Calu3 (cell line): Measurements from ENCODE around the gene OR2AJ1. TPM values are rescaled to one million over a fixed set of nuclear protein-coding genes. Genes with fewer than 3 reads are reported as not detected.
"Not testable (repeated sequence)": the region's sequence is repeated elsewhere in the genome, so short reads cannot be mapped to it uniquely, and the experiment has no call there.

Source experiments
- BruUV-seq: library from RNA; stranded (reverse); fragments of 400-500 nt; replicated peaks from 2 replicates; lab custom pipeline; 2021; lab: Mats Ljungman, UMichigan
- CTCF ChIA-PET: fragments of 300-600 bp; sonication (Branson Sonifier 250); formaldehyde crosslinking; loops from one replicate; lab custom pipeline; 2022; ENCODE audit warnings: antibody characterized with exemption; lab: Charles Lee
- DNase-seq: peaks from one replicate; pipeline ENCODE4 v3.0.0; 2022
- H3K27ac Mint-ChIP-seq: one replicate; pipeline ENCODE4 v1.8.0; 2022; ENCODE audit warnings: mixed read lengths; ENCODE audit not compliant: unreplicated experiment
- H3K27me3 Mint-ChIP-seq: one replicate; pipeline ENCODE4 v1.8.0; 2022; ENCODE audit warnings: mixed read lengths; ENCODE audit not compliant: unreplicated experiment
- H3K36me3 Mint-ChIP-seq: one replicate; pipeline ENCODE4 v1.8.0; 2022; ENCODE audit warnings: mild to moderate bottlenecking, moderate library complexity, mixed read lengths; ENCODE audit not compliant: insufficient read depth, unreplicated experiment
- H3K4me1 Mint-ChIP-seq: one replicate; pipeline ENCODE4 v1.8.0; 2022; ENCODE audit warnings: mild to moderate bottlenecking, low read depth, mixed read lengths; ENCODE audit not compliant: unreplicated experiment
- H3K4me3 Mint-ChIP-seq: one replicate; pipeline ENCODE4 v1.8.0; 2022; ENCODE audit warnings: mild to moderate bottlenecking, low read depth, moderate library complexity, mixed read lengths; ENCODE audit not compliant: unreplicated experiment
- H3K9me3 Mint-ChIP-seq: one replicate; pipeline ENCODE4 v1.8.0; 2022; ENCODE audit warnings: low read depth, mixed read lengths; ENCODE audit not compliant: unreplicated experiment
- CTCF ChIP-seq: fragments of 200-600 bp; IDR thresholded peaks from one replicate; pipeline ENCODE4 v1.8.0; 2022; ENCODE audit warnings: antibody characterized with exemption; ENCODE audit not compliant: unreplicated experiment
- intact Hi-C: fragments of 100-400 bp; cut with micrococcal nuclease; formaldehyde crosslinking; loops from one replicate; pipeline ENCODE4 v1.10.0; 2022; ENCODE audit not compliant: unreplicated experiment
- total RNA-seq: library from RNA; stranded (reverse); gene quantifications from 2 replicates; pipeline ENCODE4 v1.2.3, GENCODE V29; 2022

Gene OR2AJ1
- total RNA-seq, 1 experiment from 2014 or later, result not detected

- Mint-ChIP-seq H3K36me3 (peaks cover 4% of the 10 kb centered on the region), H3K9me3 (peaks cover 23% of the 10 kb centered on the region), H3K4me3 (no peak overlapping the region), H3K27me3 (no peaks in the 10 kb centered on the region), H3K27ac (no peak overlapping the region), H3K4me1 (no peaks in the 10 kb centered on the region)
- CTCF ChIA-PET, result no interaction called here
- intact Hi-C loops, result no loop called here
- no peak for DNase-seq
- BruUV-seq, result no TSS peak
- TF ChIP-seq CTCF, result no peak
Measured at GRCh38 chr1:247936415-247936814, 11.7 kb downstream of the OR2AJ1 start.

GRCh38 chr1:247936965-247937734 lies 12.5 kb downstream of the OR2AJ1 start:
- intact Hi-C loops, H3K4me3 Mint-ChIP-seq, CTCF ChIA-PET, H3K36me3 Mint-ChIP-seq, H3K27ac Mint-ChIP-seq, BruUV-seq, H3K27me3 Mint-ChIP-seq, H3K4me1 Mint-ChIP-seq: not testable (repeated sequence)
- TF ChIP-seq CTCF, result peak; percentile 76
- peak; percentile 4 for DNase-seq
- H3K9me3 Mint-ChIP-seq, result peaks cover 23% of the 10 kb centered on the region

- H3K36me3 Mint-ChIP-seq, result no peaks in the 10 kb centered on the region
- TF ChIP-seq CTCF, result no peak
- CTCF ChIA-PET, result no interaction called here
- H3K27me3 Mint-ChIP-seq, result no peaks in the 10 kb centered on the region
- H3K27ac Mint-ChIP-seq, result no peak overlapping the region
- no peak overlapping the region for H3K4me3 Mint-ChIP-seq
- no TSS peak for BruUV-seq
- no peak for DNase-seq
- no peaks in the 10 kb centered on the region for H3K4me1 Mint-ChIP-seq
- peaks cover 29% of the 10 kb centered on the region for H3K9me3 Mint-ChIP-seq
- intact Hi-C loops, result no loop called here
Measured at GRCh38 chr1:247942624-247943023, 17.9 kb downstream of the OR2AJ1 start.

- CTCF ChIA-PET, result no interaction called here
- Mint-ChIP-seq H3K27ac (no peak within 1 kb of the TSS), H3K27me3 (no peaks in the 10 kb centered on the region), H3K4me3 (no peak within 1 kb of the TSS), H3K4me1 (no peaks in the 10 kb centered on the region), H3K36me3 (no peaks in the 10 kb centered on the region), H3K9me3 (peaks cover 41% of the 10 kb centered on the region)
- intact Hi-C loops, result no loop called here
- TF ChIP-seq CTCF, result no peak
- DNase-seq, result no peak
- no TSS peak for BruUV-seq
Measured at GRCh38 chr1:247948558-247948957, 23.9 kb downstream of the OR2AJ1 start, which contains the start of gene OR2L8. OR2L8 (plus strand) TSS chr1:247948858; CDS start chr1:247948858, 0 bp downstream.
